ENCODE measurements around the gene FRRS1.
"Not testable (repeated sequence)": the region's sequence is repeated elsewhere in the genome, so short reads cannot be mapped to it uniquely, and the experiment has no call there.

Gene FRRS1

GRCh38 chr1:99764909-99765308, 1.5 kb downstream of the FRRS1 start:
- DNase-seq: no peak

DNA sequence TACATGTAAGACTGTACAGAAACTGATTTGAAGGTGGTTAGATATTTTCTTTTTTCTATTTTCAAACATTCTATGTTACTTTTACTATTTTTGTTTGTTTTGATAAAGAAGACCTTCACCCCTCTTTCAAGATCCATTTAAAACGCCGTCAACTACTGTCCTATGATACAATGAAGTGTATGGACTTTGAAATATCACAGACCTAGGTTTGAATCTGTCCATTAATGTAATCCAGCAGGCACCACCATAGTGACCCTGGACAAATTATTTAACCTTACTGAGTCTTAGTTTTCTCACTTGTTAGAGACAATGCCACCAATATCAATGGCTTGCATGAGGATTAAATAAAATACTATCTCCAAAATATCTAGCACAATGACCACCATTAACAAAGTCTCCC, 2.0 kb downstream of the FRRS1 start:
- DNase-seq: no peak

DNA sequence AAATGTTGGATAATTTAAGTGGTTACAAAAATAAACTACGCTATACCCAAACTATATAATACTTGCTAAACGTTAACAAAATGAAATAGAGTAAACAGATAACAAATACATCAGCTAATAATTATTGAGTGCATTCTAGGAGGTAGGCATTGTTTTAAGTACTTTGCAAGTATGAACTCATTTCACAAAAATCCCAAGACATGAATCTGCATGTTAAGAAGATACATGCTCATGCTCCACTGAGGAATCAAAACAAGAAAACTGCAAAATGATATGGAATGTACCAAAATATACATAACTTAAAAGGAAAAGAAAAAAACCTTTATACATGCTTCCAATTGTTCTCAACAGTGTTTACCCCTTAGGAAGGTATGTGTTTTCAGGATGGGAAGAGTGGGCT, 2.5 kb downstream of the FRRS1 start:
- DNase-seq: no peak

DNA sequence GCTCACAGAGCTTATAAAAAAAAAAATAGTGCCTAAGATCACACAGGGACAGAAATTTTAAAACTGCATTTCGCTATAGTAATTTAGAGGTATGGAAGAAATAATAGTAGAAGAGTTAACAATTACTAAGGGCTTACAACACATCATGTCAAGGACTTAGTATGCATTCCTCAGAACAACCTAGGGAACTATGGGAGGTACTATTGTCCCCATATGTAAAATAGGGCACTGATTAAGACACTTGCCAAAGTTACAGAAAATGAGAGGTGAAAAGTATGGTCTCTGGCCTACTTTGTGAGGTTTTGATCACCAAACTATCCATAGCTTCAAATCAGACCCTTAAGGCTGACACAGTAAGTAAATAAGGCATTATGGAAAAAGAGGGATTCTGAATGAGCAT, 4.7 kb downstream of the FRRS1 start:
- DNase-seq: no peak

GRCh38 chr1:99759518-99760160, 6.8 kb downstream of the FRRS1 start:
- no peak for DNase-seq

DNA sequence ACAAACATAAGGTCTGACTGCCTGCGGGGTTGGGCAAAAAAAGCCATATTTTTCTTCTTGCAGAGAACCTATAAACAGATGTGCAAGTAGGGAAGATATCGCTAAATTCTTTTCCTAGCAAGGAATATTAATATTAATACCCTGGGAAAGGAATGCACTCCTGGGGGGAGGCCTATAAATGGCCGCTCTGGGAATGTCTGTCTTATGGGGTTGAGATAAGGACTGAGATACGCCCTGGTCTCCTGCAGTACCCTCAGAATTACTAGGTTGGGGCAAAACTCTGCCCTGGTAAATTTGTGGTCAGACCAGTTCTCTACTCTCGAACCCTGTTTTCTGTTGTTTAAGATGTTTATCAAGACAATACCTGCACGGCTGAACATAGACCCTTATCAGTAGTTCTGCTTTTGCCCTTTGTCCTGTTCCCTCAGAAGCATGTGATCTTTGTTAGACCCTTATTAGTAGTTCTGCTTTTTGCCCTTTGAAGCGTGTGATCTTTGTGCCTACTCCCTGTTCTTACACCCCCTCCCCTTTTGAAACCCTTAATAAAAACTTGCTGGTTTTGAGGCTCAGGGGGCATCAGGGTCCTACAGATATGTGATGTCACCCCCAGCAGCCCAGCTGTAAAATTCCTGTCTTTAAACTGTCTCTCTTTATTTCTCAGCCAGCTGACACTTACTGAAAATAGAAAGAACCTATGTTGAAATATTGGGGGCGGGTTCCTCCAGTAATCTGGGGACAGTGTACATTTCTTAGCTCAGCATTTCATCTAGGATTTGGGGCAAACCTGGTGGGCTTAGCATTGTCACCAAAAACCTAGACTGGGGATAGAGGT, 7.5 kb downstream of the FRRS1 start:
- DNase-seq: not testable (repeated sequence)

DNA sequence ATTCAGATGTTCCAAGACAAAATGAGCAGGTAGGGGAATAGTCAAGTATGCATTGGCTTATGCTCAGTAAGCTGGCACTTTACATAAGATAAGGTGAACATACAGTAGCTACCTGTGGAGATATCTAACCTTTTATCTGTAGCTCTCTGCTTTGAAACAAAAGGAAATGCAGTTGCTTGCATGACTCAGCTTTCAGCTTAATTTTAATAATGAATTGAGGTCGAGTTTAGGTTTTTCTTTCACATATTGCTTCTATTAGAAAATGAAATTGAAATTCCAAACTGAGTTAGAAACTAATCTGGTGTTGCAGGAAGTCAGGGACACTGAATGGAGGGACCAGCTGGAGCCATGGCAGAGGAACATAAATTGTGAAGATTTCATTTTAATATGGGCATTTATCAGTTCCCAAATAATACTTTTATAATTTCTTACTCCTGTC, 8.3 kb downstream of the FRRS1 start:
- DNase-seq: no peak

- no peak for DNase-seq
Measured at GRCh38 chr1:99756598-99756997, 9.8 kb downstream of the FRRS1 start.

DNA sequence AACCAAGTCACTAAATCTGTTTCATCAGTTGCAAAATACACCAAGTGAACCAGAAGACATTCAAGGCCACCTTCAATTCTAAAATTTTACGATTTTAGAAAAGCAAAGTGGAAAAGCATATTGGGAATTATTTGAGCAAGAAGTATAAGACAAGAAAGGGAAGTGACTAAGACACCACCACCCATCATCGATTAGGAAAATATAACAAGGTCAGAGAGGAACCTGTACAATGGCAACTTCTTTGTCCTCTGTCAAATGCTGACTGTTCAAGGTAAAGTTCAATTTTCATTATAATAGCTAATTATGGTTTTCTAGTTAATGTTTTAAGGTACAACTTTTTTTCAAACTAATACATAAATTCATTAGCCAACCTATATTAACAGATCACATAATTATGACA, 10.8 kb downstream of the FRRS1 start:
- no peak for DNase-seq

DNA sequence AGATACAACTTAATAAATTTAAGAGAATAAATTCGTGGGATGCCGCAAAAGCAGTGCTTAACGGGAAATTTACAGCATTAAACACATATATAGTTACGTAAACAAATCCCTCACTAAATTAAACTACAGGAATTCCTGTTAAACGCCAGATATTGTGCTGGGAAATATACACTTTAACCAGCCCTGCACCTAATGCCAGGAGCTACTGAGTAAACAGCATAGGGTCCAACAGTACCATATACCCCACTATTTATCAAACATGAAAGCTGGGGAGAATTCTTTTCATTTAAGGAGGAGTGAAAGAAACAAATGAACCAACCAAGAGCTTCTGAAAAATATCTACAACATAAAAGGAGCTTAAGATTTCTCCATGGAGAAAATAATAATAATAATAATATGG, 11.7 kb downstream of the FRRS1 start:
- DNase-seq: no peak

GRCh38 chr1:99754055-99754626, 12.3 kb downstream of the FRRS1 start:
- no peak for DNase-seq

- no peak for DNase-seq
Measured at GRCh38 chr1:99751877-99752504, 14.4 kb downstream of the FRRS1 start.

DNA sequence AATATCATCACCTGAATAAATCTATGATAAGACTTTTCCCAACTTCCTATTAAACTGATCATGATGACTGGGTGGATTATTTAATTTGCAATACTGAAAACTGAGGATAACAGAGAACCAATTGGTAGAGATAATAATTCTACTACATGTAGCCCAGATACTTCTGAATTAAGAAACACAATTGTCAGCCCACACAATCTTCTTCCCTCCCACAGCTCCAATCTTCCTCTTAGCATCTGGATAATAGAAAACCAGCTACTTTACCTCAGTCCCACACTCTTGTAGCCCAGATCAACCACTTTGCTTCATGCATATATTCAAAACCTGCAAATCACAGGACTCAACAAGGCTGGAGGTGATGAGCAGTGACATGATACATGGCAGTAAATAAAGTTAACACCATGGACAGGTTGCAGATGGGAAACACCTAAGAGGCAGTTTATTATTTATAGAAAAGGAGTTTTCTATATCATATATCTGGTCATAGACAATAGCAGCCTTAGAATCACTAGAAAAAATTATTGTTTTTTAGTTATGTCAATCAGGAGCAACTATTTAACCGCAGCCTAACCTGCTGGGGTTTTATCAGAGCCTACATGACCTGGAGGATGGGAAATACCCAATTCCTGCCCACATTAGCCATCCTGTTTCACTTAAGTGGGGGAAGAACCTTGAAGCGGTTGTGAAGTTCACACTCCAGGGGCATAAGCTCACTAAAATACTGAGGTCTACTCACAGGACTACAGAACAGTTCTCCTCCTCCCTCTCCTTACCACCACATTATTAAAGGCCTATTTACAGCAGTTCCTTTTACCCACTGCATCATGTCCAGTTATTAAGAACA, 16.7 kb downstream of the FRRS1 start:
- DNase-seq: no peak

DNA sequence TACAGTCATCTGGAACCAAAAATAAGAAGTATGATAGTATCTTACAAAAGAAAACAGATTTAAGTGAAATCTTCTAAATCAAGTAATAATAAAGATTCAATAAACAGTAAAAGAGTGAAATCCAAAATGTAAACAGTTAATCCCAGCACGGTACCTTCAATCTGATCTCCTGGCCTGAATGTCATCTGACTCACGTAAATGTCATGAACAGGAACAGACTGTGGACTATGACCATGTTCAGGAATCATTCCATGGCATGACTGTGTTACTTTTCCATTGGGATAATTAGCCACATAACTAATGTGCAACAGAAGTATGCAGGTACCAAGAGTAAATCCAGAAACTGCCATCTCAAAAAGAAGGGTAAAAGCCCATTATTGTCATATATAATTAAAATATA, 18.0 kb downstream of the FRRS1 start:
- DNase-seq: no peak

- no peak for DNase-seq
Measured at GRCh38 chr1:99745684-99746083, 20.8 kb downstream of the FRRS1 start.

DNA sequence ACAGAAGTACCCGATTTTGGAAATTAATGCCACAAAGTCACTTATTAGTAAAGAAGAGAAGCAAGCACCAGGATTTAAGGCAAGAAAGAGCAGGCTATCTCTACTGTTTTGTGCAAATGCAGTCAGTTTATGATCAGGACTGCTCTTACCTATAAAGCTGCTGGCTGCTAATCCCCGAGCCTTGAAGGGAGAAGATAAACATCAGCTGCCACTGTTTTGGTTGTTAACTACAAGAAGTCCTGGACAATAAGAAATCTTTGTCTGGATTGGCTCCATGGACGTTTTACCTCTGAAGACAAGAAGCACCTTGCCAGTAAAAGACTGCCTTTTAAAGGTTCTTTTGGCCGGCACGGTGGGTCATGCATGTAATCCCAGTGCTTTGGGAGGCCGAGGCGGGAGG, 21.4 kb downstream of the FRRS1 start:
- DNase-seq: no peak

- no peak for DNase-seq
Measured at GRCh38 chr1:99740141-99740540, 26.3 kb downstream of the FRRS1 start.

DNA sequence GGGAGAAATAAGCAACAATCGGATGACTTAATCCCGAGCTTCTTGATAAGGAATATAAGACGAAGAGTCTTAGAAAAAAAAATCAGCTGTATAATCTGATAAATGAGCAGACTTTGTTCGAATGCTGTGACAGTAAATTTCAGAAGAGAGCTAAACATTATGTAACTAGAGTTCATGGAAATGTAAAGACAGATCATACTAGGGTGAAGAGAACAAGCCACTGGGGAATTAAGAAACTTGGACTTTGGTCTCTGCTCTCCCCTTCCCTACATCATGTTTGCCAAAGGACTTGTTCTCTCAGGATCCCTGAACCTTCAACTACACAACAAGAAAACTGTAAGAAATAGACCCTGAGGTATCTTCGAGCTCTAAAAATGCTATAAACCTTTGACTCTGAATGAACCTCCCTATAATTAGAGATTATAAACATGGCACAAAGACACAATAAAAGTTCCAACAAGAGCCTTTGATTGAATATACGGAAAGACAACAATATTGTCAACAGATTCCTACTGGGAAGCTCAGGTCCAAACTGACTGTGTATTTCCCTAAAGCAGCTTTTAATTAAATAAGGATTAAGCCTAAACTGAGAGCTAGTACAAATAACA, 27.5 kb downstream of the FRRS1 start:
- DNase-seq: no peak

DNA sequence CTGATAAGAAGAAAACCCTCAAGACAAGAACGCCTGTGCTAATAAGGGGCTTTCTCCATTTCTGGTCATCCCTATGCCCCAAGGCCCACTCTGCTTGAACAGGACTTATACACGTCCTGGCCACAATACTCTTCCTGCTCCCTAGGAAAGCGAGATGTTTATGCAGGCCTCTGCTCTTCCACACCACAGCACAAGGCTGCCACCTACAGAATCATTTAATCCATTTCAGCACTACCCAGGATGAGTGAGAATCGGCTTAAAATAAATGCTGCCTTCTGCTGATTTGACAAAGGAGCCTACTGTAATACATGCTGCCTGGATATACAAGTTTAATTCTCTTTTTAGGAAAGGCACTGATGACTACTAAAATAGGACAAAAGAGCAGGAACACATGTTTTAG, 29.4 kb downstream of the FRRS1 start:
- peak; percentile 4 for DNase-seq

- no peak for DNase-seq
Measured at GRCh38 chr1:99735852-99736251, 30.6 kb downstream of the FRRS1 start.

- no peak for DNase-seq
Measured at GRCh38 chr1:99731384-99731783, 35.1 kb downstream of the FRRS1 start.

DNA sequence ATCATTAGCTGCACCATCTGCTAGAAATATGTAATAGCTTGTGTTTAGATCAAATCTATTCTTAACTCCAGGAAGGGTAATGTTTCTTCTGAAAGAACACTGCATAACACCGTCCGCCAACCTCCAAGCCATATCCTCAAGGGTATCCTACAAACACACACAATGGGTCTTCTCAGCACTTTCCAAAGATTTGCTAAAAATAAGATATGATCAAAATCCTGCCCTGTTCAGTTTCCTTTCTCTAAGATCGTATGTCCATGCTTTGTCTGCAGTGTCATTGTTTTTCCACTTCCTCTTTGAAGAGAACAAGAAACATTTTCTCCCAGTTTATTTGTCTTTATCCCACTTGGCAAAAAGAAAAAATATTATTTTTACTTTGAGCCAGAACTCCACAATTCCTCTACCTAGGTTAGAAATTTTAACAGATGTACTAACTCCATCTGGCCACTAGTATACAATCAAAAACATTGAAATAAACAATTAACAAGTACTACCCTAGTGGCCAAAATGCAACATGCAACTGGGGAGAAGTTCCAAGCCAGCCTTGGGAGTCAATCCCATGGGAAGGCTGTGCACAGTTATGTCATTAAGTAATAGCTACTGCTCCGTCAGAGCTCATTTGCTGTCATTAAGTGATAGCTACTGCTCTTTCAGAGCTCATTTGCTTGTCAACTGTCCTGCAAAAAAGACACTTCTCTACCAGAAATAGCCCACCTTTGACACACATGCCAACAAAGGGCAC, 37.8 kb downstream of the FRRS1 start:
- no peak for DNase-seq

All from CD4-positive, alpha-beta T cell treated with Interleukin-10 for 1 hour (primary cell).